H9 (cell line): ENCODE data around the gene CENPP. TPM values are rescaled to one million over a fixed set of nuclear protein-coding genes. Genes with fewer than 3 reads are reported as not detected.

Experiments
- DNase-seq: peaks from one replicate; pipeline ENCODE4 v3.0.0-alpha.2; 2017
- H2AFZ ChIP-seq: one replicate; pipeline ENCODE4 v1.6.1; 2013; ENCODE audit warnings: mild to moderate bottlenecking, low read length, control low read depth, moderate library complexity
- H2AK5ac ChIP-seq: 2 replicates; pipeline ENCODE4 v1.6.1; 2013; ENCODE audit warnings: low read length, control low read depth, mixed read lengths; ENCODE audit not compliant: insufficient read length
- H2BK120ac ChIP-seq: one replicate; pipeline ENCODE4 v1.6.1; 2013; ENCODE audit warnings: low read depth, mild to moderate bottlenecking, low read length, control low read depth, inconsistent platforms; ENCODE audit not compliant: poor library complexity, severe bottlenecking
- H2BK12ac ChIP-seq: 2 replicates; pipeline ENCODE4 v1.6.1; 2013; ENCODE audit warnings: low read length, control low read depth, mixed read lengths, low read depth; ENCODE audit not compliant: insufficient read length
- H2BK15ac ChIP-seq: 2 replicates; pipeline ENCODE4 v1.6.1; 2013; ENCODE audit warnings: low read depth, low read length, control low read depth
- H2BK20ac ChIP-seq: one replicate; pipeline ENCODE4 v1.6.1; 2013; ENCODE audit warnings: low read depth, mild to moderate bottlenecking, low read length, control low read depth, inconsistent platforms; ENCODE audit not compliant: poor library complexity, severe bottlenecking
- H2BK5ac ChIP-seq: 2 replicates; pipeline ENCODE4 v1.6.1; 2013; ENCODE audit warnings: low read length, control low read depth, mixed read lengths; ENCODE audit not compliant: insufficient read length
- H3K14ac ChIP-seq: 2 replicates; pipeline ENCODE4 v1.6.1; 2013; ENCODE audit warnings: low read length, control low read depth; ENCODE audit not compliant: insufficient read depth
- H3K18ac ChIP-seq: 2 replicates; pipeline ENCODE4 v1.6.1; 2013; ENCODE audit warnings: low read depth, mild to moderate bottlenecking, mixed read lengths, low read length, control low read depth; ENCODE audit not compliant: insufficient read length
- H3K23ac ChIP-seq: 2 replicates; pipeline ENCODE4 v1.6.1; 2013; ENCODE audit warnings: low read length, control low read depth, mixed read lengths, low read depth; ENCODE audit not compliant: insufficient read length
- H3K23me2 ChIP-seq: 2 replicates; pipeline ENCODE4 v1.6.1; 2013; ENCODE audit warnings: low read depth, mild to moderate bottlenecking, mixed read lengths, low read length, control low read depth; ENCODE audit not compliant: insufficient read length, poor library complexity, severe bottlenecking
- H3K27ac ChIP-seq: 2 replicates; pipeline ENCODE4 v1.5.1; 2013; ENCODE audit warnings: low read length, control low read depth, mixed read lengths, low read depth; ENCODE audit not compliant: insufficient read length
- H3K27me3 ChIP-seq: 2 replicates; pipeline ENCODE4 v1.6.1; 2013; ENCODE audit warnings: low read length, control low read depth, inconsistent platforms; ENCODE audit not compliant: insufficient read depth
- H3K4ac ChIP-seq: 2 replicates; pipeline ENCODE4 v1.6.1; 2013; ENCODE audit warnings: low read depth, mild to moderate bottlenecking, control low read depth, inconsistent platforms, low read length, moderate library complexity
- H3K4me1 ChIP-seq: 2 replicates; pipeline ENCODE4 v1.6.1; 2013; ENCODE audit warnings: low read length, control low read depth, inconsistent platforms; ENCODE audit not compliant: insufficient read depth
- H3K4me2 ChIP-seq: 2 replicates; pipeline ENCODE4 v1.6.1; 2013; ENCODE audit warnings: low read length, control low read depth, mixed read lengths; ENCODE audit not compliant: insufficient read length, insufficient read depth
- H3K56ac ChIP-seq: 2 replicates; pipeline ENCODE4 v1.6.1; 2013; ENCODE audit warnings: low read depth, mild to moderate bottlenecking, mixed read lengths, low read length, control low read depth; ENCODE audit not compliant: insufficient read length
- H3K79me1 ChIP-seq: 2 replicates; pipeline ENCODE4 v1.6.1; 2013; ENCODE audit warnings: low read depth, mild to moderate bottlenecking, moderate library complexity, low read length, control low read depth, inconsistent platforms; ENCODE audit not compliant: insufficient read depth, poor library complexity, severe bottlenecking
- H3K79me2 ChIP-seq: 2 replicates; pipeline ENCODE4 v1.6.1; 2013; ENCODE audit warnings: low read length, control low read depth, inconsistent platforms; ENCODE audit not compliant: insufficient read depth
- H3K9ac ChIP-seq: 2 replicates; pipeline ENCODE4 v1.6.1; 2013; ENCODE audit warnings: low read length, control low read depth, mixed read lengths; ENCODE audit not compliant: insufficient read length; ENCODE audit errors: extremely low read depth
- H3K9me3 ChIP-seq: one replicate; pipeline ENCODE4 v1.6.1; 2013; ENCODE audit warnings: low read depth, low read length, inconsistent platforms; ENCODE audit not compliant: control insufficient read depth
- H3T11ph ChIP-seq: one replicate; pipeline ENCODE4 v1.6.1; 2013; ENCODE audit warnings: mild to moderate bottlenecking, low read length, control low read depth, inconsistent platforms
- H4K20me1 ChIP-seq: one replicate; pipeline ENCODE4 v1.6.1; 2013; ENCODE audit not compliant: control insufficient read depth, insufficient read length, insufficient read depth
- H4K5ac ChIP-seq: 2 replicates; pipeline ENCODE4 v1.6.1; 2013; ENCODE audit warnings: low read depth, mild to moderate bottlenecking, mixed read lengths, low read length, control low read depth; ENCODE audit not compliant: insufficient read length
- H4K8ac ChIP-seq: replicated peaks from 2 replicates; pipeline ENCODE4 v1.6.1; 2013; ENCODE audit warnings: low read length, control low read depth, mixed read lengths, low read depth; ENCODE audit not compliant: insufficient read length
- H4K91ac ChIP-seq: 2 replicates; pipeline ENCODE4 v1.6.1; 2013; ENCODE audit warnings: low read depth, mild to moderate bottlenecking, moderate library complexity, mixed read lengths, low read length, control low read depth; ENCODE audit not compliant: insufficient read length
- H3K27ac Mint-ChIP-seq, 3 experiments: 2 replicates in 2 of 3; 3 replicates in 1 of 3; pipeline ENCODE4 v1.8.0; 2020 to 2021; ENCODE audit warnings: mixed read lengths in 3 of 3, mild to moderate bottlenecking in 1 of 3, moderate library complexity in 1 of 3
- H3K27me3 Mint-ChIP-seq: 2 replicates; pipeline ENCODE4 v1.8.0; 2021; ENCODE audit warnings: low read depth, mild to moderate bottlenecking, moderate library complexity, mixed read lengths
- H3K36me3 Mint-ChIP-seq, 3 experiments: 2 replicates in 2 of 3; 3 replicates in 1 of 3; pipeline ENCODE4 v1.8.0; 2020 to 2021; ENCODE audit warnings: low read depth in 3 of 3, mixed read lengths in 3 of 3; ENCODE audit not compliant: insufficient read depth in 1 of 3
- H3K4me1 Mint-ChIP-seq, 2 experiments: 2 replicates each; pipeline ENCODE4 v1.8.0; 2020; ENCODE audit warnings: mixed read lengths in 2 of 2
- H3K4me3 Mint-ChIP-seq, 2 experiments: 2 replicates in 1 of 2; 3 replicates in 1 of 2; pipeline ENCODE4 v1.8.0; 2020 to 2021; ENCODE audit warnings: mild to moderate bottlenecking in 2 of 2, mixed read lengths in 2 of 2, moderate library complexity in 1 of 2
- H3K9me3 Mint-ChIP-seq, 2 experiments: 2 replicates in 1 of 2; 3 replicates in 1 of 2; pipeline ENCODE4 v1.8.0; 2020; ENCODE audit warnings: mild to moderate bottlenecking in 2 of 2, mixed read lengths in 2 of 2, moderate library complexity in 1 of 2
- CTCF ChIP-seq: fragments of 200-600 bp; sonication (generic); conservative IDR thresholded peaks from 3 replicates; pipeline ENCODE4 v1.8.0; 2021; ENCODE audit warnings: antibody characterized with exemption, mild to moderate bottlenecking
- WGBS: extraction: QIAGEN DNeasy Blood & Tissue Kit; methylation state at CpG from one replicate; pipeline ENCODE4 v1.1.7; 2013; ENCODE audit warnings: missing lambda C conversion rate, low lambda C conversion rate, mixed read lengths; ENCODE audit not compliant: insufficient read length; ENCODE audit errors: extremely low coverage; 5-methylcytosine and 5-hydroxymethylcytosine counted together
- total RNA-seq: library from RNA; stranded (reverse); gene quantifications from 2 replicates; pipeline ENCODE4 v1.2.1, GENCODE V29; 2021

Gene CENPP
- total RNA-seq, 1 experiment from 2014 or later, result 9.1 TPM

GRCh38 chr9:92656537-92656925, 330.8 kb downstream of the CENPP start:
- H2BK20ac ChIP-seq, result no peak overlapping the region
- Mint-ChIP-seq H3K27ac (no peak overlapping the region), H3K9me3 (no peaks in the 10 kb centered on the region), H3K27me3 (no peaks in the 10 kb centered on the region), H3K4me1 (peaks cover 12 to 13% of the 10 kb centered on the region in 2 experiments), H3K36me3 (peaks cover 6 to 21% (median 11%) of the 10 kb centered on the region in 3 experiments; a peak in 6 of 7 replicates), H3K4me3 (no peak overlapping the region)
- H3K9me3 ChIP-seq, result no peaks in the 10 kb centered on the region
- no peak overlapping the region for H3K18ac ChIP-seq
- H3T11ph ChIP-seq, result no peak overlapping the region
- H2AK5ac ChIP-seq, result no peak overlapping the region
- H4K91ac ChIP-seq, result no peak overlapping the region
- no peak overlapping the region for H3K4ac ChIP-seq
- TF ChIP-seq CTCF, result no peak
- no peaks in the 10 kb centered on the region for H3K79me1 ChIP-seq
- H4K8ac ChIP-seq, result no peak overlapping the region
- no peak overlapping the region for H4K5ac ChIP-seq
- no peak overlapping the region for H2BK5ac ChIP-seq
- no peak overlapping the region for H2BK12ac ChIP-seq
- H2BK120ac ChIP-seq, result no peak overlapping the region
- no peak overlapping the region for H2BK15ac ChIP-seq
- no CpG with 5 or more reads among the region's 11 CpGs for WGBS
- no peaks in the 10 kb centered on the region for H3K4me1 ChIP-seq
- no peak overlapping the region for H2AFZ ChIP-seq
- no peak overlapping the region for H3K14ac ChIP-seq
- no peaks in the 10 kb centered on the region for H3K23me2 ChIP-seq
- no peak overlapping the region for H3K27ac ChIP-seq
- H3K79me2 ChIP-seq, result no peaks in the 10 kb centered on the region
- no peak for DNase-seq
- H3K9ac ChIP-seq, result no peak overlapping the region
- H4K20me1 ChIP-seq, result no peaks in the 10 kb centered on the region
- no peak overlapping the region for H3K56ac ChIP-seq
- H3K27me3 ChIP-seq, result no peaks in the 10 kb centered on the region
- no peak overlapping the region for H3K4me2 ChIP-seq
- no peak overlapping the region for H3K23ac ChIP-seq
